Measurements from ENCODE around the gene PRG2.

GRCh38 chr11:57358991-57359390, 31.5 kb downstream of the PRG2 start:
- TF ChIP-seq CTCF (IDR thresholded peaks at IDR 0.05) = no peak
- no peak for TF ChIP-seq ZFX (IDR thresholded peaks at IDR 0.05; ENCODE audit: borderline replicate concordance)

Measured in 22Rv1 (cell line).